GM12801 (cell line): ENCODE measurements around the gene ARL15.

ENCODE experiments used
- CTCF ChIP-seq: IDR thresholded peaks from one replicate; pipeline ENCODE4 v1.5.1; 2011; ENCODE audit warnings: control low read depth; ENCODE audit not compliant: insufficient read length; ENCODE audit errors: extremely low read depth

Gene ARL15

GRCh38 chr5:54030981-54031380 lies 279.4 kb downstream of the ARL15 start:
- TF ChIP-seq CTCF: no peak

DNA sequence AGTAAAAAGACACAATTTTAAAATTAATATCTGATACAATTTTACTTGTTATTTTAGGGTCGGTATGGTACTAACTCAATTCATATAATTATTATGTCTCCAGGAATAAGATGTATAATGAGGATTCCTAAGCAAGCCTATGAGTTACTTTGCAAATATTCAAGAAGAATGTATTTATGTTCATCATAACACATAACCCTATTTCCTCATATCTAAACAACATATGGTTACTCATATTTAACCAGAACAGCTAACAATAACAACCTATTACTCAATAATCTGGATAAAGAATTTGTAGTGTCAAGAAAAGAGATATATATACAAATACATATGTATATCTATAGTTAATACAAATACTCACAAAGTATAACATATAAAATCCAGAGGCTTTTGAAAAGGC lies 285.9 kb downstream of the ARL15 start:
- TF ChIP-seq CTCF: no peak

DNA sequence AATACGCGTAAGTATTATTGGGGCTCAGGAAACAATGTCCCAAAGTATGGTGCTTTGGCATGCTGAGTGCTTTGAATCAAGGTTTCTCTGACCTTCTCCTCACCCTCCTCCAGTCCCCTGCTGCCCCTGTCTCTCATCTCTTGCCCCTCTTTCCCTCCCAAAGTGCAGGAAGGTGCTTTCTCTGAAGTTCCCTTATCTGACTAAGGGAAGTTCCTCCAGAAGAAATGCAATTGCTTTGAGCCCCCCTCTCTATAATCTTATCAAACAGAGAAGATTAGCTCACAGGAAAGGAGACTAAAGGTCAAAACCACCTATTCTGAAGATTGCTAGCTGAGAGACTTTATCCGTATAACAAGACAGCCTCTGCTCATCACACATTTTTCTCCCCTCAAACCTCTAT lies 288.1 kb downstream of the ARL15 start:
- no peak for TF ChIP-seq CTCF

- TF ChIP-seq CTCF: no peak
Observed at GRCh38 chr5:54021431-54022164, 288.8 kb downstream of the ARL15 start.

GRCh38 chr5:54018438-54018837 lies 291.9 kb downstream of the ARL15 start:
- TF ChIP-seq CTCF: no peak

DNA sequence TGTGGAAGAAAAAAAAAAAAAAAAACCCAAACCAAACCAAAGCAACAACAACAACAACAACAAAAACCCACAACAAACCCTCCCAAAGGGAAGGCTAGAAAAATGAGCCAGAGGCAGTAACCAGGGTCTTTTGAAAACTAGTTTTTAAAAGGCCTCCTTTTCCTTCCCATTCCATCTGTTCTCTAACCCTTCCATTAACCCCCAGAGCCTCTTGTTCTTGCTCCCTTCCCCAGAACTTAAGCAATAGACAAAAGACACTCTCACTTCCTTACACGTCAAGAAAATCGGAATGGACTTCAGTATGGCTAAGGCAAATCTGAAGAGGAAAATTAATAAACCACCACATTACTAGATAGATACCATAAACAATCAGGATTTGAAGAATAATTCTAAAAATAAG lies 292.8 kb downstream of the ARL15 start:
- TF ChIP-seq CTCF: no peak

DNA sequence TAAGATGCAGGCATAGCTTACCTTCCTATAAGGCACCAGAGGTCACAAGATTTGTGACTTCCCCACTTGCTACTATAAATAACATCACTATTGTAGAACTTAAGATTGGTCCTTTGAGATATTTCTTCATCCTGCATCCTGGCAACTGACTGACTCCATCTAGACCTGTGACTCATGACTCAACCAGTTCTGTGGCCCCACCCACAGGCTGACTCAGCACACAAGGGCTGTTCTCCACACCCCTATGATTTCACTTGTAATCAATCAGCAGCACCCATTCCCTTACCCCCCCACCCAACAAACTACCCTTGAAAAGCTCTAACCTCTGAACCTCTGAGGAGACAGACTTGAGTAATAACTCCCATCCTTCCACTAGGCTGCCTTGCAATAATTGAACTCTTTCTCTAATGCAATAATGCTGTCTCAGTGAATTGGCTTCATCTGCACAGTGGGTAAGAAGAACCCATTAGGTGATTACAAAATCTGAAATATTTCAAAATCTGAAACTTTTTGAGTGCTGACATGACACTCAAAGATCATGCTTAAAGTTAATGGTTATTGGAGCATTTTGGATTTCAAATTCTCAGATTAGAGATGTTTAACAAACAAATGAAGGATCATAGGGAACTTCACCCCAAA lies 296.7 kb downstream of the ARL15 start:
- TF ChIP-seq CTCF: no peak
